DMS79 (cell line): ENCODE results near the gene ABHD16B.

Experiments used
- DNase-seq: peaks from one replicate; lab custom pipeline; 2025; lab: John Stamatoyannopoulos, UW

Gene ABHD16B

DNA sequence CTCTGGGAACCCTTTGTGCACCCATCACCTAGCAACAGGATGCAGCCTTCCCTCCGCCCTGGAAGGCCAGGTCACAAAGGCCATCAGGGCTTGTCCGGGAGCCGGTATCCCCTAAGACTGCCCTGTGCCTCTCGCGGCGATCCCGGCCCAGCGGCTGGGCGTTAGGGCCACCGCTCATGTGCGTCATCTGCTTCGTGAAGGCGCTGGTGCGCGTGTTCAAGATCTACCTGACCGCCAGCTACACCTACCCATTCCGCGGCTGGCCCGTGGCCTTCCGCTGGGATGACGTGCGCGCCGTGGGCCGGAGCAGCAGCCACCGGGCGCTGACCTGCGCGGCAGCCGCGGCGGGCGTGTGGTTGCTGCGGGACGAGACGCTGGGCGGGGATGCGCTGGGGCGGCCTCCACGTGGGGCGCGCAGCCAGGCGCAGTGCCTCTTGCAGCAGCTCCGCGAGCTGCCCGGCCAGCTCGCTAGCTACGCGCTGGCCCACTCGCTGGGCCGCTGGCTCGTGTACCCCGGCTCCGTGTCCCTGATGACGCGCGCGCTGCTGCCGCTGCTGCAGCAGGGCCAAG is at the start of gene ABHD16B:
Gene ABHD16B, plus strand, starts transcription at position 134 of the 570 bp plus-strand sequence. Its CDS starts 43 bp downstream, at position 177.
- DNase-seq = no peak

DNA sequence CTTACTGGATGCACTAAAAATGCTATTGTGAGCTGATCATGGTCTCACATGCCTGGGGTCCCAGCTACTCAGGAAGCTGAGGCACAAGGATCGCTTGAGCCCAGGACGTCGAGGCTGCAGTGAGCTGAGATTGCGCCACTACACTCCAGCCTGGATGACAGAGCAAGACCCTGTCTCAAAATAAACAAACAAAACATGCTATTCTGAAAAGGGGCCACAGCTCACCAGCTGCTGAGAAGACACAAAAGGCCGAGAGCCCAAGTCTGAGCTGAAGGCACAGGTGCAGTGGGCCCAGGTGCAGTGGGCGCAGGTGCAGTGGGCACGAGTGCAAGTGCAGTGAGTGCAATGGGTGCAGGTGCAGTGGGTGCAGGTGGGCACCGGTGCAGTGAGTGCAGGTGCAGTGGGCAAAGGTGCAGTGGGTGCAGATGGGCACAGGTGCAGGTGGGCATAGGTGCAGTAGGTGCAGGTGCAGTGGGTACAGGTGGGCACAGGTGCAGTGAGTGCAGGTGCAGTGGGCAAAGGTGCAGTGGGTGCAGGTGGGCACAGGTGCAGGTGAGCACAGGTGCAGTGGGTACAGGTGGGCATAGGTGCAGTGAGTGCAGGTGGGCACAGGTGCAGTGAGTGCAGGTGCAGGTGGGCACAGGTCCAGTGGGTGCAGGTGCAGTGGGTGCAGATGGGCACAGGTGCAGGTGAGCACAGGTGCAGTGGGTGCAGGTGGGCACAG is 46.2 kb upstream of the ABHD16B start:
- DNase-seq = no peak

DNA sequence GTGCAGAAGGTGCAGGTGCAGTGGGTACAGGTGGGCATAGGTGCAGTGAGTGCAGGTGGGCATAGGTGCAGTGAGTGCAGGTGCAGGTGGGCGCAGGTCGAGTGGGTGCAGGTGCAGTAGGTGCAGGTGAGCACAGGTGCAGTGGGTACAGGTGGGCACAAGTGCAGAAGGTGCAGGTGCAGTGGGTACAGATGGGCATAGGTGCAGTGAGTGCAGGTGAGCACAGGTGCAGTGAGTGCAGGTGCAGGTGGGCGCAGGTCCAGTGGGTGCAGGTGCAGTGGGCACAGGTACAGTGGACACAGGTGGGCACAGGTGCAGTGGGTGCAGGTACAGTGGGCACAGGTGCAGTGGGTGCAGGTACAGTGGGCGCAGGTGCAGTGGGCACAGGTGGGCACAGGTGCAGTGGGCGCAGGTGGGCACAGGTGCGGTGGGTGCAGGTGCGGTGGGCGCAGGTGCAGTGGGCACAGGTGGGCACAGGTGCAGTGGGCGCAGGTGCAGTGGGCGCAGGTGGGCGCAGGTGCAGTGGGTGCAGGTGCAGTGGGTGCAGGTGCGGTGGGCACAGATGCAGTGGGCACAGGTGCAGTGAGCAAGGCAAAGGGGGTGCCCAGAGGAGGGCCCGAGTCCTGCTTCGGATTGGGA is 45.6 kb upstream of the ABHD16B start:
- DNase-seq = no peak

DNA sequence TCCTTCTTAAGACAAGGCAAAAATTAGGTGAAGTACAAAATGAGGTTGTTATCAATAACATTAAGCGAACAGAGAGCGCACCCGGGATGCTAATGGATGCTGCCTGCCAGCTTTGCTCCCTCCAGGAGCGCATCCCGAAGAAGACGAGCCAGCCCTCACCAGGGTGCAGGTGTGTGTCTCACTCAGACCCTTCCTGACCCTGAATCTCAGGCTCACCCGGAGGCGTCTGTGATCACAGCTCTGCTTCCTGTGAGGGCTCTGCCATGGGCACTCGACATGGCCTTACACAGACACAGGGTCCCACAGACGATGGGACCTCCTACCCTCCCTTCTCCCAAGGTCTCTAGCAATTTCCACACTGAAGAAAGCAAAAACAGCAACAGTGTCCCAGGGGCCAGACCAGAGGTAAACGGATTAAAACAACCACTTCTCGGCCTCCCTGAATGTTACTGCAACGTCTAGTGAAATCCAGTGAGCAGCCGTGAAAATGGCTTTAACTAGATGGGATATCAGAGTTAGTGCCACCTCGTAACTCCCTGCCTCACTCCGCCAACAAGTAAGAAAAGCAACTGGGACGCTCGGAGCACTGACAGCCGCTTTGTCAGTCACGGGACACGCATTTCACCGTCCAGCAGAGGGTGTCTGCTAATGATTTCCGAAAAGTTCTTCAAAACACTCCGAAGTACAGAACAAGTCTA is 41.9 kb upstream of the ABHD16B start:
- no peak for DNase-seq

DNA sequence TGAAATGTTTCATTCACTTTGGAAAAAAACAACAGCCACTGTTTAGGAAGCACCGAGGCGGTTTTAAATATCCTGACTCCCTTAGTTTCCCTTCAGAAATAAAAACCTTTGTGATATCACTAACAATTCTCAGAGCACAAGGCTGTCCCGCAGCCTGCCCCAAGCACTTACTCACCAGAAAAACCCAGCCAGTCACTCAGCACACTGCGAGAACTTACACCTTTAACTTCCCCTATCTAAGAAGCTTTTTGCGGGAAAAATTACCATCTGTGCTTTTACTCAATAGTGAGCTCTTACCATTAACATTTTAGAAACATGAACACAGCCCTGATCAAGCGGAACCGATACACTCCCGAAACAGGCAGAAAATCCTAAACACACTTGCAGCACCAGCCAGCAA is 39.5 kb upstream of the ABHD16B start:
- no peak for DNase-seq

DNA sequence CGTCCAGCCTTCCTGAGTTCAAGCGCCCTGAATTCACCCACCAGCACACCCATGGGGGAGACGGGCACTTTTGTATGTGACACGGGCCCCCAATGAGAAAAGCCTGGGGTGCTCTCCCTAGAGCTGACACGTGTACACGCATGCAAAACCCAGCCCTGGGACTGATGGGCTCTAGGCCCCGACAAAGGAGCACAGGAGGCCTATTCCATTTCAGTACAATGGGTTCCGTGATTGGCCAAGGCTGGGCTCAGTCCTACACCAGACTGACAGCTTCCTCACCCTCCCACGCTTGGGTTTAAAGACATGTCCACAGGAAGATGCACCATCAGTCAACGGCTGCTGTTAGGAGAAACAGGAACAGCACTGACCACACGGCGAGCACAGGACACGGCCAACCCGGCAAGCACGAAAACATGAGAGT is 39.0 kb upstream of the ABHD16B start:
- no peak for DNase-seq

DNA sequence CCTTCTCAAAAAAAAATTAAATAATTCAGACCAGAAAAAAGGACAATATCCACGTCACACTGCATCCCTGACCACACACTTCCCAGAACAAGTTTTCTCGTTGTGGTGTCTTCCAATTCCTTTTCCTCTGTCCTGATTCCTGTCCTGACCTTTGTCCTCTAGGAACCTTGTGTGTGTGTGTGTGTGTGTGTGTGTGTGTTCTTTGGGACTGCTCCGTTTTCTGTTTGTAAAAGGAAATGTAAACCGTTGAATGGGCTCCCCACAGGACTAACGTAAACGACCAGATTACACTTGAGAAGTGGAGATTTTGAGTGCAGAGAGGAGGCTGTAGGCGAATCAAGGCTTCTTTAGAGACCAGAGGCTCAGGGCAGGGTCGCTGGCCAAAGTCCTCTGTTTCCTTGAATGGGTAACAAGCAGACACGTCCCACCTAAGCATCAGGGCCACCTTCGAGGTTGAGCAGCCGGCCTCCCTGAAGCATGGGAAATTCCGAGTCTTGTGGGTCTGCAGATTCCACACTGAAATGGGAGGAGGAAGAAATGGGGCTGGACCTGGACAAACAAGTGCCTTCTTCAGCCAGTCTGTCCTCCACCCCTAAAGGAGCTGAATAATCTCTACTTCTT is 37.5 kb upstream of the ABHD16B start:
- no peak for DNase-seq

DNA sequence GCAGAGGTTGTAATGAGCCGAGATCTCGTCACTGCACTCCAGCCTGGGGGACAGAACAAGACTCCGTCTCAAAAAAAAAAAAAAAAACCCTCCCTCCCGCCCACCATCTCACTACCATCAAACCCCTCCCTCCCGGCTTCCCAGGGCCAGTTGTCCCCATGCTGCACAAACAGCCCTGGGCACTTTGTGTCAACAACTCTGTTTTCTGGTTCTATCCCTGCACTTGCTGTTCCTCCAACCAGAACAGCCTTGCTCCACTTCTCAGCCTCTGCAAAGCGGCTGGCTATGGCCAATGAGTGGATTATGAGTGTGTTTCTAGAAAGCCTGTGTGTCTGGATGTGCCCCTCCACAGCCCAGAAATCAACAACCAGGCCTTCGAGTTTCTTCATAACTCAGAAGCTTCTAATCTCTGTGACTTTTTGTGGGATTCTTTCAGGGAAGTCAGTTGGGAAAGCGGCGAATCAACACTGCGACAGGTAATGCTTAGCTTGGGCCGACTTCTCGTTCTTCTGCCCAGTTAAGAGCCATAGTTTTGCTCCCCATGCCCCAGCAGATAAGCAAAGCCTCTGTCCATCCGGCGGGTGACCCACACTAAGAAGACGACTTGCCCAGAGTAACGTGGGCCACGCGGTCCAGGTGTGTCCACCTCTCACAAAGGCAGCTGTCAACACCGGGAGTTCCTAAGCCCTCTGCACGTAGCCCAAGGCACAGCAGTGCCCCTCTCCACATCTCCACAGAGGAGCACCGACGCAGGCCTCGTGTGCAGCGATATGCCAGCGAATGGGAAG is 35.8 kb upstream of the ABHD16B start:
- no peak for DNase-seq

DNA sequence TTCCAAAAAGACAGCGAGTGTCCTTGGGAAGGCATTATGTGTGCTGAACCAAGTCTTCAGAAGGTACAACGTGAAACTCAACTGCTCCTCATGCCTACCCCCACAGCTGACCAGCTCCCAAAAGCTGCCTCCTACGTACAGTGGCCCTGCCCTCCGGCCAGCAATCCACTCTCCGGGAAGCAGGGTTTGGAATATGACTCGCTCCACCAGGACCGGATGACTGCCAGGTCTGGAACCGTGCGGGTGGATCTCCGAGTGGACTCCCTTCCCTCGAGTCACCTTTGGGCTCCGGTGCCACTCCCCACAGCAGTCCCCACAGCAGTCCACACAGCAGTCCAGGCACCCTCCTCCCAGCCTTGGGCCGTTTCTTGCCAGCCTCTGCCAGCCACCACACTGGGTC is 34.5 kb upstream of the ABHD16B start:
- no peak for DNase-seq

DNA sequence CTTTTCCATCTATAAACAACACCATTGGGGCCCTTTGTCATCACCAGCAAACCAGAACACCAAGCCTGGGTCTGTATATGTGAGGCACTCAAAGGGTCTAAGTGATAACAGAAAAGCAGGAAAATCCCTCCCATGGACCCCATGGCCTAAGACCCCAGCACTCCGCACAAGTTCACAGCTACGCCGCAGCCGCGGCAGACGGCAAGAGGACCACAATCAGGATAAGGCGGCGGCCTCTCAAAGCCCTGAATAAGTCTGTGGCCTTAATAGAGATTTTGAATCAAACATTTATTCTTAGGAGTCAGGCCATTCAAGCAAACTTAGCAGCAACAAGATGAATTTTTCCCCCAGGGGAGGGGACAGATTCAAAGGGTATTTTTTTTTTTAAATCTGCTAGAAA is 33.2 kb upstream of the ABHD16B start:
- no peak for DNase-seq

DNA sequence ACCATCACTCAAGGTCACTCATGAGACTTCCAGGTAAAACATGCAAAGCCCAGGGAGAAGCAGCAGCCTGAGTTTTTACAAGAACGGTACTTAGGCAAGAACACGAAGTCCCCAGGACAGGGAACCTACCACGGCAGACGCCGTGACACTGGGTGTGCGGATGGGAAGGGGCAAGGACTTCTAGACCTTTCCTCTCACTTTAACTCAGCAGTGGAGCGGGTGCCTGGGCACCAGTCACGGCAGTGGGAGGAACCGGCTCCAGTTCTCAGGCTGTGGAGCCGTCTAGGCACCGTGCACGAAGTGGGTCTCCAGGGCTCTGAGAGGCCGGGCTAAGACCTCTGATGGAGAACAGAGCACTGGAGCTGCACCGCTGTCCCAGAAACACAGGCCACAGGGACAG is 32.8 kb upstream of the ABHD16B start:
- no peak for DNase-seq

DNA sequence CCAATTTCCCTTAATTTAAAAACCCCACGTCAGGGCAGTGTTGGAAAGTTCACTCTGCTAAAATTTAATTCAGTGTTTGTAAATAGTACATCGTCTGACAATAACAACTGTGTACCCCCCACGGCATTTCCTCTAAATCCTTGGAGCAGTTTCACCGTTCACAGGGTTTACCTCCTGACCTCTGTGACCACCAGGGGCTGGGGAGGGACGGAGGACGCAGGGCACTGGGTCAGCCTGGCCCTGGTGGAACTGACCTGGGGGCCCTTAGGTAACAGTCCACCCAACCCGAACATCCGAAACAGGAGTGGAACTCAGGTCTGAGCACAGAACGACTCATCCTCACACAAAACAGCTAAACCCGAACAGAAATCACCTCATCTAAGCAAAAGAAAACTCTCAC is 32.3 kb upstream of the ABHD16B start:
- no peak for DNase-seq

DNA sequence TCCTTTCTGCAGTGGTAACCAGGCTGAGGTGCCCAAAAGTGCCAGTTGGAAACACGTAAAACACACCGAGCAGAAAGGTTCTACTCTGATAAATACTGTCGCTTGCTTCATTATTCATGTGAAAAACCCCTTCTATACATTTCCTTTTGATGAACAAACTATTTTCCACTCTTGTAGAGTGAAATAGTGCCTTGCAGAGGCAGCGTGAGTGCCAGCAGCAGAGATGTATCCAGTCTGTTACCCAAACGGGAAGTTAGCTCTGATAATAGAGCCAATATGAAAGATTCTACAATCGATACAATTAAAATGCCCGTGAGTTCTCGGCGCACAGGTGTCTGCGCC is 31.7 kb upstream of the ABHD16B start:
- no peak for DNase-seq

DNA sequence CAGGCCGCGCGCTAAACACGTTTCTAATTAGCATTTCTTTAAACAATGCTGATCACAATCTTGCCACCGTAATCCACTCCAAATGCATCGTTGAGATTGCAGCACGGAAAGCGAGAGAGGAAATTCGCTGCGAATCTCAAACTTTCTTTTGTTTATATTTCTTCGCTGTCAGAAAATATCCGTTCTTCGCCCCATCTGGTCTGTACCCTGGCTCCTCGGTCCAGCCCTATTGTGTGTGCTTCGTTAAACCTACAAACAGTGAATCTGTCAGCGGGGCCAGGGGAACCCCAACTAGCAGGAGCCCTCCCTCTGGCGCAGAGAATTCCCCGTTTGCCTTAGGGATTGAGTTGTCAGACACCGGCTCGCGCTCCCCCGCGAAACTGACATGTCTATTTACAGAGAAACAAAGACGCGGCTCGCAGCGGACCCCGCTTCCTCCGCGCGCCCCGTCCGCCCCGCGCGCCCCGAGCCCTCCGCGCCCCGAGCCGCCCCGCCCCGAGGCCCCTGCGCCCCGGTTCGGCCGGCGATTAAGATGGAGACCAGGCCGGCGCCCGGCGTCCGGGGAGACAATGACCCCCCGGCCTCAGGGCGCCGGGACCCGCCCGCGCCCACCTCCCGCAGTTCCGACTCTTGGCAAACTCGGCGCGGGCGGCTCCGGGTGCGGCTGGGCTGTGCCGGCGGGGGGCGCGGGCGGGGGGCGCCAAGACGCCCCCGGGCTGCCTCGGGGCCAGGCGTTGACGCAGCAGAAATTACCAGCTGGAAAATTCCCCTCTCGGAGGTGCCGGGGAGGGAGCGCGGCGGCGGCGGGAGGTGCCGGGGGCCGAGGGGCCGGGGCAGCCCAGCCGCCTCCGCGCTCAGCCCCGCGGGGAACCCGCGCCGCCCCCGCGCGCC is 31.1 kb upstream of the ABHD16B start:
- DNase-seq = no peak

DNA sequence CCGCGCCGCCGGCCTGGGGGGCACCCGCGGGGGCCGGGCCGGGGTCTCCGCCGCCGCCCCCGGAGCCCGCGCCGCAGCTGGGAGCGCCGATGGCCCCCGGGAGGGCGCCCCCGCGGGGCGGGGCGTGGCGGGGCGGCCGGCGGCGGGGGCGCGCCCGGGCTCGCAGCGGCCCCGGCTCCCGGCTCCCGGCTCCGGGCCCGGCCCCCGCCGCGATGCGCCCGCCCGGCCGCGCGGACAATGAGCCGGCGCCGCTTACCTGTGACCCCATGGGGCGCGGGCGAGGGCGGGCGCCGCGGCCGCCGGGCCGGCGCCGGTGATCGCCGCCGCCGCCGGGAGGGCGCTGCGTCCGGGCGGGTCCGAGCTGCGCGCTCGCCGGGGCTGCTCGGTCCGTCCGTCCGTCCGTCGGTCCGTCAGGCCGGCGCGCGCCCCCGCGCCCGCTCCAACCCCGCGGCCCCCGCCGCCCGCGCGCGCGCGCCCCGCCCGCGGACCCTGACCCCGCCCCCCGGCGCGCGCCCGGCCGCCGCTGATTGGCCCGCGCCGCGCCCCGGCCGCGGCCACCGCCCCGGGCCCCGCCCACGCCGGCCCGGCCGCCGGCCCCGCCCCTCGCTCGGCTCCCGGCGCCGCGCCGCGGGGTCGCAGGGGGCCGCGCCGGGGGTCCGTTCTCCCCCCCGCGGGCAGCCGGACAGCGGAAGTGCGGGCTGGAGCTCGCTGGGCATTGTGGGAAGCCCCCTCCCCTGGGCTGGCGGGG is 30.3 kb upstream of the ABHD16B start, which contains the start of gene ZBTB46:
Gene ZBTB46, minus strand, starts transcription at position 424 of the 748 bp plus-strand sequence. CDS start 40,507 bp downstream, outside the sequence.
- DNase-seq = no peak

DNA sequence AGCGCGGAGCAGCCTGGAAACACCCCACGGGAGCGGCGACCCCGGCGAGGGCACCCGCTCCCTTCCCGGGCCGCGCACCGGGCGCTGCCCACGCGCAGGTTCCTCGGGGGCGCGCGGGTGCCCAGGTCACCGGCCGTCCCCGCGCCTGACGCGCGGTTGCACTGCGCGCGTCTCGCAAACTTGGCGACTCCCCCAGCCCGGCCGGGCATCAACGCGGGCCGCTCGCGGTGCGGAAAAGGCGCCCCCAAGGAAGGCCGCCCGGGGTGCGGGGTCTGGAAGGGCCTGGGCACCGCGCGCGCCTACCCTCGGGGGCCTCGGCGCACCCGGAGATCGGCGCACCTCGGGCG is 29.7 kb upstream of the ABHD16B start:
- DNase-seq = no peak

DNA sequence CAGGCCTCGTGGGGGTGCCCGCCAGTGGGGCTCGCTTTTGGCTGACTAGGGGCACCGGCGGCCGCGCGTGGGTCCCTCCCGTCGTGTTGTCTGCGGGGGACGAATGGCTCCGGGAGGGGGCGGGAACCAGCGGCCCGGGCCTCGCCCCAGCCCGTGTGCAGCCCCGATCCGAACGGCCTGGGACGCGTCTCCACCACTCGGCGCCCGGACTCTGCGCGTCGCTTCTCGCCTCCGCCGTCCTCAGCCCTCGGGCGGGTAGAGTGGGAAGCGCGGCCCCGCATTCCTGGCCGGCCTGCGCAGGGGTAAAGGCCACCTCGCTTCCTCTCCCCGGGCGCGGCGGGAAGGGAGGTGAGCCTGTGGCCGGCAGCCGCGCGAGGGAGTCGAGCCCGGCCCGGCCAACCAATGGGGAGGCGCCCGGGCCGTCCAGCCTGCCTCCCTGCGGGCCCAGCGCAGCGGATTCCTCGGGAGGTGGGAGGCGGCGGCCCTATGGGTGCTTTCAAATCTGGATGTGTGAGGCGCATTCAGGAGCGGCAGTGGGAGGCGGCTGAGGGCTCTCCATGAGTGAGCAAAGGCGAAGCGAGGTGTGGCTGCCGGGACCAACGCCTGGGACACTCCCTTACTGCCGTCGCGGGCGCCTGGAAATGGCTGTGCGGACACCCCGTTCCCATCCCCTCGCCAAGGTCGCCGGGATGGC is 29.2 kb upstream of the ABHD16B start:
- DNase-seq = no peak

DNA sequence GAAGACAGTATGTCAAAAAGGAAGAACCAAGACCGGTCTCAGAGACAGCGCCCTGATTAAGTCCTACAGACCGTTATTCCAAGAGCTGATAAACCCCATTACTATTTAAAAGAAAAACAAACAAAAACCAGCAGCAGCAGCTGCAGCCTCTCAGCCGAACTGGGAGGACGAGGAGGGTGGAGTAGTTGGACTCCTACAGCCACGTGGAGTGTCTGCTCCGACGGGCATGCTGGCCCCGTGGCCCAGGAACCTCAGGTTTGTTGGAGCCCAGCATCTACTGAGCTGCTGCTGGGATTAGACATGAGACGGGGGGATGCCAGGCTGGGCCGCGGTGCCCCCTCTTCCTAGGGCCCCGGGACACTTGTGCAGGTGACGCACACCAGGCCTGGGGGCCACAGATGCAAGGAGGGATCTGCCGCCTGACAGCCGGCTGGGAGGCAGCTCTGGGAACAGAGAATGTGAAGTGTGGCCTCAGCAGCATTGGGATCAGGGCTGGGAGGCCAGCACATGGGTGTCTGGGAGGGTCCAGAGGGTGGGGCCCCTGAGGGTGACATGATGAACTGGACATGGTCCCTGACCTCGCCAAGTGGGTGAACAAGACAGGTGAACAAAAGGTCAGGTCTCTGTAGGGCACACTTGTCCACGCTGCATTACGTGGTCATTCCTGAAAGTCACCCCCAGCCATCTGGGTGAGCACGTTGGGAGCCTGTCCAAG is 27.4 kb upstream of the ABHD16B start:
- no peak for DNase-seq

DNA sequence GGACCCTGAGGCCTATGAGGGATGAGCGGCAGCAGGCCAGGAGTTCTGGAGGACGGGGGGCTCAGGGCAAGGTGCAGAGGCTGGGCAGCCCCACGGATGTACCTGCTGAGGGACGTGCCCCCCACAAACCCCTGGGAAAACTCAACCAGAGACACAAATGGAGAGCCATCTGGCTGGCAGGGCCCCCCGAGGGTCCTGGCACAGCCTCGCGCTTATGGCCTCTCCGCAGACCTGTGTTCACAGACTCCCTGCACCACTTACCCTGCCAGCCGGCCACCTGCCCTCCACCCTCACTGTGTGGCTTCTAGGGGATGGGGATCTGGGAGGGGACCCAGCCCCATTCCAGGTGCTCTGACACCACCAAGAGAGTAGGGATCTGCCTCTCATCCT is 26.8 kb upstream of the ABHD16B start:
- no peak for DNase-seq
